Bronchial epithelial cell (primary cell): ENCODE measurements around the gene FRMD4A. TPM values are rescaled to one million over a fixed set of nuclear protein-coding genes. Genes with fewer than 3 reads are reported as not detected.
A peak's percentile ranks its signal among the peaks of the same experiment; 100 is the strongest.

Experiments
- DNase-seq: peaks from one replicate; pipeline ENCODE4 v3.0.0-alpha.2; 2010; ENCODE audit warnings: low read depth
- FAIRE-seq: peaks from 2 replicates; lab custom pipeline; 2011; peaks lifted over from hg19 to GRCh38; lab: Jason Lieb, UNC
- H3K27me3 ChIP-seq: 2 replicates; pipeline ENCODE4 v1.5.1; 2011; ENCODE audit warnings: low read length; ENCODE audit not compliant: control insufficient read depth, insufficient read depth
- H3K36me3 ChIP-seq: 2 replicates; pipeline ENCODE4 v1.5.1; 2011; ENCODE audit warnings: low read length; ENCODE audit not compliant: control insufficient read depth, insufficient read depth
- H3K4me3 ChIP-seq: 2 replicates; pipeline ENCODE4 v1.5.1; 2011; ENCODE audit warnings: mild to moderate bottlenecking, low read depth, low read length, control low read depth
- CTCF ChIP-seq: IDR thresholded peaks from 2 replicates; pipeline ENCODE4 v1.5.1; 2011; ENCODE audit warnings: mild to moderate bottlenecking, moderate library complexity, low read length, control low read depth, inconsistent platforms; ENCODE audit not compliant: insufficient read depth, severe bottlenecking
- total RNA-seq: library from RNA; depleted of rRNA; stranded (reverse); fragments of >200 nt; gene quantifications from 2 replicates; pipeline ENCODE4 v1.2.1, GENCODE V29; 2014

FRMD4A gene
- total RNA-seq, 1 donor from 2014 or later, result 3.2 TPM

GRCh38 chr10:14302035-14302434, 28.7 kb downstream of the FRMD4A start:
- FAIRE-seq, result no peak
- TF ChIP-seq CTCF, result peak; percentile 31
- Histone ChIP-seq H3K36me3 (no peaks in the 10 kb centered on the region), H3K27me3 (no peaks in the 10 kb centered on the region), H3K4me3 (no peak overlapping the region)
- DNase-seq, result peak; percentile 18

- no peak for DNase-seq
- H3K27me3 ChIP-seq, result no peaks in the 10 kb centered on the region
- H3K4me3 ChIP-seq, result no peak overlapping the region
- no peaks in the 10 kb centered on the region for H3K36me3 ChIP-seq
- no peak for FAIRE-seq
- no peak for TF ChIP-seq CTCF
Measured at GRCh38 chr10:14299556-14299955, 31.2 kb downstream of the FRMD4A start.

- DNase-seq (no peak), FAIRE-seq (no peak)
- H3K27me3 ChIP-seq, result no peaks in the 10 kb centered on the region
- H3K4me3 ChIP-seq, result no peak overlapping the region
- no peaks in the 10 kb centered on the region for H3K36me3 ChIP-seq
- no peak for TF ChIP-seq CTCF
Measured at GRCh38 chr10:14296065-14296709, 34.5 kb downstream of the FRMD4A start.

- no peak overlapping the region for H3K4me3 ChIP-seq
- FAIRE-seq (no peak), DNase-seq (no peak)
- H3K36me3 ChIP-seq, result no peaks in the 10 kb centered on the region
- no peaks in the 10 kb centered on the region for H3K27me3 ChIP-seq
- no peak for TF ChIP-seq CTCF
Measured at GRCh38 chr10:14294347-14295059, 36.2 kb downstream of the FRMD4A start.

GRCh38 chr10:14293526-14293925, 37.2 kb downstream of the FRMD4A start:
- Histone ChIP-seq H3K27me3 (no peaks in the 10 kb centered on the region), H3K36me3 (no peaks in the 10 kb centered on the region), H3K4me3 (no peak overlapping the region)
- DNase-seq (peak; percentile 2), FAIRE-seq (no peak)
- TF ChIP-seq CTCF, result no peak
